Sigmoid colon (tissue), 7 donors: ENCODE results near the gene RPH3AL. TPM values are rescaled to one million over a fixed set of nuclear protein-coding genes. Genes with fewer than 3 reads are reported as not detected.

ENCODE experiments used
- DNase-seq: peaks from one replicate; pipeline ENCODE4 v3.0.0-alpha.2; 2019
- H3K27ac ChIP-seq, 4 donors: fragments of 200-600 bp; sonication (generic); one replicate each; pipeline ENCODE4 v1.5.1; 2016 to 2019; ENCODE audit warnings: mild to moderate bottlenecking in 1 of 4
- H3K27me3 ChIP-seq, 3 donors: fragments of 200-600 bp; sonication (generic); one replicate each; pipeline ENCODE4 v1.5.1; 2019; ENCODE audit warnings: mild to moderate bottlenecking in 1 of 3
- H3K36me3 ChIP-seq, 4 donors: fragments of 200-600 bp; sonication (generic); one replicate each; pipeline ENCODE4 v1.5.1; 2016 to 2019
- H3K4me1 ChIP-seq, 4 donors: fragments of 200-600 bp; sonication (generic); one replicate each; pipeline ENCODE4 v1.5.1; 2017 to 2019
- H3K4me3 ChIP-seq, 4 donors: fragments of 200-600 bp; sonication (generic); one replicate each; pipeline ENCODE4 v1.5.1; 2017 to 2019; ENCODE audit warnings: mild to moderate bottlenecking in 2 of 4, moderate library complexity in 1 of 4
- H3K9me3 ChIP-seq, 4 donors: fragments of 200-600 bp in 3 of 4; sonication (generic) in 3 of 4; one replicate each; pipeline versions ENCODE4 v1.5.1 to v1.6.1; 2013 to 2019
- EP300 ChIP-seq, 4 donors: sonication (generic); formaldehyde crosslinking; IDR thresholded peaks; one replicate each; pipeline ENCODE4 v1.6.1; 2017; ENCODE audit warnings: antibody characterized with exemption in 4 of 4
- POLR2A ChIP-seq, 2 donors: fragments of 450-650 bp; IDR thresholded peaks; one replicate each; pipeline ENCODE4 v1.6.1; 2016; ENCODE audit warnings: antibody characterized with exemption in 2 of 2, mild to moderate bottlenecking in 2 of 2, moderate library complexity in 2 of 2
- POLR2AphosphoS5 ChIP-seq, 4 donors: sonication (generic); formaldehyde crosslinking; IDR thresholded peaks; one replicate each; pipeline ENCODE4 v1.6.1; 2017; ENCODE audit warnings: antibody characterized with exemption in 4 of 4
- WGBS, 2 donors: extraction: QIAGEN DNeasy Blood & Tissue Kit; methylation state at CpG; one replicate each; pipeline ENCODE4 v1.1.7; 2013; 5-methylcytosine and 5-hydroxymethylcytosine counted together
- intact Hi-C: fragments of 100-400 bp; cut with DNase I; formaldehyde crosslinking; loops from one replicate; pipeline ENCODE4 v1.15.1; 2023
- polyA plus RNA-seq, 3 donors: library from polyadenylated mRNA; stranded (reverse); fragments of 200-250 nt; gene quantifications; one replicate each; pipeline ENCODE4 v1.2.3, GENCODE V29; 2013
- total RNA-seq, 4 donors: library from RNA; depleted of rRNA; stranded (reverse); fragments of >200 nt; gene quantifications; one replicate each; pipeline ENCODE4 v1.1.0, GENCODE V29; 2016
- TF ChIP-seq, protein P1 (sequence below), 4 experiments: fragments of 450-650 bp in 3 of 4; fragments of 200-600 bp in 1 of 4; IDR thresholded peaks; one replicate each; pipeline ENCODE4 v1.5.1; 2016 to 2019; ENCODE audit warnings: antibody characterized with exemption in 4 of 4, mild to moderate bottlenecking in 3 of 4, moderate library complexity in 2 of 4
- donor health status: healthy with polysubstance abuse.
- donor health status: Bipolar disorder and iron deficiency.
- donor health status: healthy.

RPH3AL gene
- total and polyA plus RNA-seq, 7 donors = 1.8 to 23.1 (median 12.7) TPM

- WGBS, 2 donors = 86 to 92% methylated on average over 21 of the region's 21 CpGs
- Histone ChIP-seq H3K27ac (no peak overlapping the region), H3K9me3 (no peaks in the 10 kb centered on the region), H3K27me3 (no peaks in the 10 kb centered on the region), H3K4me3 (no peak overlapping the region), H3K36me3 (no peaks in the 10 kb centered on the region), H3K4me1 (no peaks in the 10 kb centered on the region)
- TF ChIP-seq POLR2AphosphoS5 (IDR thresholded peaks at IDR 0.05) (no peak), POLR2A (IDR thresholded peaks at IDR 0.05) (no peak), EP300 (IDR thresholded peaks at IDR 0.05) (no peak)
- TF ChIP-seq, protein P1, sequence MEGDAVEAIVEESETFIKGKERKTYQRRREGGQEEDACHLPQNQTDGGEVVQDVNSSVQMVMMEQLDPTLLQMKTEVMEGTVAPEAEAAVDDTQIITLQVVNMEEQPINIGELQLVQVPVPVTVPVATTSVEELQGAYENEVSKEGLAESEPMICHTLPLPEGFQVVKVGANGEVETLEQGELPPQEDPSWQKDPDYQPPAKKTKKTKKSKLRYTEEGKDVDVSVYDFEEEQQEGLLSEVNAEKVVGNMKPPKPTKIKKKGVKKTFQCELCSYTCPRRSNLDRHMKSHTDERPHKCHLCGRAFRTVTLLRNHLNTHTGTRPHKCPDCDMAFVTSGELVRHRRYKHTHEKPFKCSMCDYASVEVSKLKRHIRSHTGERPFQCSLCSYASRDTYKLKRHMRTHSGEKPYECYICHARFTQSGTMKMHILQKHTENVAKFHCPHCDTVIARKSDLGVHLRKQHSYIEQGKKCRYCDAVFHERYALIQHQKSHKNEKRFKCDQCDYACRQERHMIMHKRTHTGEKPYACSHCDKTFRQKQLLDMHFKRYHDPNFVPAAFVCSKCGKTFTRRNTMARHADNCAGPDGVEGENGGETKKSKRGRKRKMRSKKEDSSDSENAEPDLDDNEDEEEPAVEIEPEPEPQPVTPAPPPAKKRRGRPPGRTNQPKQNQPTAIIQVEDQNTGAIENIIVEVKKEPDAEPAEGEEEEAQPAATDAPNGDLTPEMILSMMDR (IDR thresholded peaks at IDR 0.05) = no peak
- DNase-seq = peak; percentile 54
- intact Hi-C loops = no loop called here
Observed at GRCh38 chr17:281365-281999, 71.1 kb downstream of the RPH3AL start.

- Histone ChIP-seq H3K36me3 (no peaks in the 10 kb centered on the region), H3K27ac (no peak overlapping the region), H3K9me3 (no peaks in the 10 kb centered on the region), H3K27me3 (no peaks in the 10 kb centered on the region), H3K4me1 (no peaks in the 10 kb centered on the region), H3K4me3 (no peak overlapping the region)
- intact Hi-C loops = no loop called here
- TF ChIP-seq POLR2A (IDR thresholded peaks at IDR 0.05) (no peak), POLR2AphosphoS5 (IDR thresholded peaks at IDR 0.05) (no peak), EP300 (IDR thresholded peaks at IDR 0.05) (no peak)
- TF ChIP-seq, protein P1 (IDR thresholded peaks at IDR 0.05) = no peak
- DNase-seq = peak; percentile 32
- 88 to 93% methylated on average over 9 of the region's 9 CpGs for WGBS, 2 donors
Observed at GRCh38 chr17:280901-281300, 71.7 kb downstream of the RPH3AL start.

DNA sequence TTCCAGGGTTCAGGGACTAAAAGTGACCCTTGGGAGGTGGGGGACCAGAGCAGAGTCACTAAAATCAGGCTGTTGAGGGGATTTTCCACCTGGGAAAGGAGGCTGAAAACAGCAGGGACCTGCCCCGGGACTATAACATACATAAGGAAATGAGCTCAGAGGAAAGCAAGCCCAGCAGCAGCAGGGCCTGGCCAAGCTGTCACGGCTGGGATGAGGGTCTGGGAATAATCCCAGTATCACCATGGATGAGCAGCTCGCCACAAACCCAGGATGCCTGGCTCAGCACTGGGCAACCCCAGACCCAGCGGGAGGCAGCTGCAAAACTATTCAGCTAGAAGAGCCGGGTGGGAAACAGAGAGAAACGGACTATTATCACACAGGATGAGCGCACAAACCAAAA lies 72.4 kb downstream of the RPH3AL start:
- no peak overlapping the region for H3K27ac ChIP-seq
- intact Hi-C loops = no loop called here
- no peak overlapping the region for H3K4me3 ChIP-seq
- TF ChIP-seq EP300 (IDR thresholded peaks at IDR 0.05) (no peak), POLR2A (IDR thresholded peaks at IDR 0.05) (no peak), POLR2AphosphoS5 (IDR thresholded peaks at IDR 0.05) (no peak)
- TF ChIP-seq, protein P1 (IDR thresholded peaks at IDR 0.05) = no peak
- no peak for DNase-seq
- WGBS, 2 donors = 86 to 87% methylated on average over 7 of the region's 7 CpGs
- no peaks in the 10 kb centered on the region for H3K36me3 ChIP-seq
- no peaks in the 10 kb centered on the region for H3K27me3 ChIP-seq
- no peaks in the 10 kb centered on the region for H3K4me1 ChIP-seq
- H3K9me3 ChIP-seq = no peaks in the 10 kb centered on the region

- no peak for TF ChIP-seq POLR2A (IDR thresholded peaks at IDR 0.05)
- TF ChIP-seq, protein P1 (IDR thresholded peaks at IDR 0.05) = no peak
- no peak for TF ChIP-seq POLR2AphosphoS5 (IDR thresholded peaks at IDR 0.05)
- no peak for TF ChIP-seq EP300 (IDR thresholded peaks at IDR 0.05)
- no peaks in the 10 kb centered on the region for H3K36me3 ChIP-seq
- no peaks in the 10 kb centered on the region for H3K9me3 ChIP-seq
- no peak overlapping the region for H3K4me3 ChIP-seq
- intact Hi-C loops = no loop called here
- DNase-seq = peak; percentile 35
- no peak overlapping the region for H3K27ac ChIP-seq
- 71 to 90% methylated on average over 4 of the region's 4 CpGs for WGBS, 2 donors
- no peaks in the 10 kb centered on the region for H3K27me3 ChIP-seq
- H3K4me1 ChIP-seq = no peaks in the 10 kb centered on the region
Observed at GRCh38 chr17:279776-280175, 72.8 kb downstream of the RPH3AL start.

DNA sequence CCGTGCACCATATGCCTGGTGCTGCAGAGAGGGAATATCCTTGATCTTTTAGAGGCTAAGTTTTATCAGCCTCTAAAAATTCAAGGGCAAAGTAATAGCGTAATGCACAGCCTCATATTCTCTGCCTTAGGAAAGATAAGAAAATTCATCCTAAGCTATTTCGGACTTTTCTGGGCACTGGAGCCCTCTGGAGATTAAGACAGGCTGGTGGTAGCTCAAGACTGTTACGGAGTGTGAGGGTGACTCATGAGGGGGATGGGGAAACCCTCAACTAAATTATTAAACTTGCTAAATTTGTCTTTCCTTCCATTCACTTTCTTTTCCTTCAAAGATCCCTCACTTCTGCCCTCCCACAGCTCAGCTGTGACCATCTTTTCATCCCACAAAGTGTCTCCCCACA lies 73.3 kb downstream of the RPH3AL start:
- Histone ChIP-seq H3K27me3 (no peaks in the 10 kb centered on the region), H3K4me1 (no peaks in the 10 kb centered on the region), H3K4me3 (no peak overlapping the region), H3K36me3 (no peaks in the 10 kb centered on the region), H3K9me3 (no peaks in the 10 kb centered on the region), H3K27ac (no peak overlapping the region)
- no peak for DNase-seq
- TF ChIP-seq POLR2AphosphoS5 (IDR thresholded peaks at IDR 0.05) = no peak
- no peak for TF ChIP-seq POLR2A (IDR thresholded peaks at IDR 0.05)
- TF ChIP-seq, protein P1 (IDR thresholded peaks at IDR 0.05) = no peak
- no peak for TF ChIP-seq EP300 (IDR thresholded peaks at IDR 0.05)
- intact Hi-C loops = no loop called here
- WGBS, 2 donors = 84 to 93% methylated on average over 4 of the region's 4 CpGs
